NCI-H2171 (cell line): ENCODE results near the gene CIB1.
A peak's percentile ranks its signal among the peaks of the same experiment; 100 is the strongest.

Source experiments
- DNase-seq: peaks from one replicate; lab custom pipeline; 2025; lab: John Stamatoyannopoulos, UW

The CIB1 gene

GRCh38 chr15:90214553-90215196 is 19.1 kb downstream of the CIB1 start:
- DNase-seq = no peak

- no peak for DNase-seq
Observed at GRCh38 chr15:90213818-90214204, 19.9 kb downstream of the CIB1 start.

GRCh38 chr15:90213122-90213817 is 20.5 kb downstream of the CIB1 start:
- DNase-seq = no peak

- no peak for DNase-seq
Observed at GRCh38 chr15:90212221-90213098, 21.3 kb downstream of the CIB1 start.

GRCh38 chr15:90211440-90212143 is 22.1 kb downstream of the CIB1 start:
- no peak for DNase-seq

- DNase-seq = no peak
Observed at GRCh38 chr15:90211009-90211408, 22.7 kb downstream of the CIB1 start.

- no peak for DNase-seq
Observed at GRCh38 chr15:90210593-90210992, 23.1 kb downstream of the CIB1 start.

GRCh38 chr15:90209591-90209990 is 24.1 kb downstream of the CIB1 start:
- DNase-seq = no peak

- DNase-seq = no peak
Observed at GRCh38 chr15:90208356-90208755, 25.4 kb downstream of the CIB1 start.

GRCh38 chr15:90207252-90207651 is 26.5 kb downstream of the CIB1 start:
- no peak for DNase-seq

- no peak for DNase-seq
Observed at GRCh38 chr15:90205886-90206285, 27.9 kb downstream of the CIB1 start.

- DNase-seq = no peak
Observed at GRCh38 chr15:90205050-90205848, 28.5 kb downstream of the CIB1 start.

- no peak for DNase-seq
Observed at GRCh38 chr15:90203922-90204321, 29.8 kb downstream of the CIB1 start.

GRCh38 chr15:90203473-90203872 is 30.3 kb downstream of the CIB1 start:
- no peak for DNase-seq

- DNase-seq = no peak
Observed at GRCh38 chr15:90202929-90203328, 30.8 kb downstream of the CIB1 start.

GRCh38 chr15:90201944-90202375 is 31.8 kb downstream of the CIB1 start:
- DNase-seq = no peak

- peak; percentile 62 for DNase-seq
Observed at GRCh38 chr15:90201130-90201943, 32.4 kb downstream of the CIB1 start, which contains the start of gene SEMA4B. SEMA4B (plus strand) TSS chr15:90201330; CDS start chr15:90201579, 249 bp downstream.

GRCh38 chr15:90200534-90201129 is 33.1 kb downstream of the CIB1 start:
- no peak for DNase-seq

GRCh38 chr15:90194655-90195054 is 39.1 kb downstream of the CIB1 start:
- DNase-seq = no peak
